GM18505 (cell line): ENCODE results near the gene LRRC72.
"Not testable (repeated sequence)": the region's sequence is repeated elsewhere in the genome, so short reads cannot be mapped to it uniquely, and the experiment has no call there.

Experiments
- ATAC-seq: cut with Tn5 transposase; IDR thresholded peaks from one replicate; pipeline ENCODE4 v1.9.1; 2021; ENCODE audit not compliant: unreplicated experiment
- POLR2A ChIP-seq: IDR thresholded peaks from 4 replicates; pipeline ENCODE4 v1.6.1; 2011; ENCODE audit warnings: borderline replicate concordance; ENCODE audit not compliant: insufficient read depth, insufficient read length; ENCODE audit errors: extremely low read depth

The LRRC72 gene

DNA sequence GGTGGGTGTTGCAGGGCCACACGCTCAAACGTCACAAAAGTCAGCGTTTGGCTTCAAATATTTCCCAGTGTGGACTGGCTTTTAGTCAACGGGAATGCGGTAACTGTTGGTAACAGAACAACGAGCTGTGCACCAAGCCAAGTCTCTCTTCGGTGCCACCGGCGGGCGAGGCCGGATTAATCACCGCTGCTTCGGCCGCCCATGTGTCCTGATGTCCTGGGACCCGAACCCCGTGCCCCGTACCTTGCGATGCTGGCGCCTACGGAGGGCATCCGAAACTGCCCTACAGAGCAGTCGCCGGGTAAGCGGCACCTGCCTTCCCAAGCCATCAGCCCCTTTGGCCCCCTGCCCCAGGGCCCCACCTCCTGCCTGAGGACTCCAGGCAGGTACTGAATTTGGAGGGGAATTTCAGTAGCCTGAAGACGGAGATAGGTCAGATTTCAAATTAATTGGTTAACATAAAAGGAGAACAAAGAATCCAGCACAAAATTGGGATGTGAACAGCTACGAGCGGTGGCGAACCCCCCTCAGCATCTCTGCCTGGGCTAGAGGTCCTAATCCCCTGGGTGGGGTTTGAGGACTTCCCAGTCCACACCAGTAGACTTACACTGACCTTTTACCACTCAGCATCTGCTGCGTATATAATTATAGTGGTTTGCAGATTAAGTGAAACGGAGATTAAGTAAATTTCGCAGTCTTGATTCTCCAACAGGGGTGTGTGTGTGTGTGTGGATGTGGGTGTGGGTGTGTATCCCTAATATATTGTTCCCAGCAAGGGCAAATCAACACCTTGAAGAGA is at the start of gene LRRC72:
Gene LRRC72 (plus strand): TSS at position 84 of the 799 bp plus-strand sequence. CDS start 128 bp downstream, at position 212.
- ATAC-seq, result no peak
- no peak for TF ChIP-seq POLR2A

- no peak for TF ChIP-seq POLR2A
- ATAC-seq, result no peak
Observed at GRCh38 chr7:16479161-16479560, 47.5 kb upstream of the LRRC72 start.

- no peak for TF ChIP-seq POLR2A
- no peak for ATAC-seq
Observed at GRCh38 chr7:16479591-16479990, 47.0 kb upstream of the LRRC72 start.

DNA sequence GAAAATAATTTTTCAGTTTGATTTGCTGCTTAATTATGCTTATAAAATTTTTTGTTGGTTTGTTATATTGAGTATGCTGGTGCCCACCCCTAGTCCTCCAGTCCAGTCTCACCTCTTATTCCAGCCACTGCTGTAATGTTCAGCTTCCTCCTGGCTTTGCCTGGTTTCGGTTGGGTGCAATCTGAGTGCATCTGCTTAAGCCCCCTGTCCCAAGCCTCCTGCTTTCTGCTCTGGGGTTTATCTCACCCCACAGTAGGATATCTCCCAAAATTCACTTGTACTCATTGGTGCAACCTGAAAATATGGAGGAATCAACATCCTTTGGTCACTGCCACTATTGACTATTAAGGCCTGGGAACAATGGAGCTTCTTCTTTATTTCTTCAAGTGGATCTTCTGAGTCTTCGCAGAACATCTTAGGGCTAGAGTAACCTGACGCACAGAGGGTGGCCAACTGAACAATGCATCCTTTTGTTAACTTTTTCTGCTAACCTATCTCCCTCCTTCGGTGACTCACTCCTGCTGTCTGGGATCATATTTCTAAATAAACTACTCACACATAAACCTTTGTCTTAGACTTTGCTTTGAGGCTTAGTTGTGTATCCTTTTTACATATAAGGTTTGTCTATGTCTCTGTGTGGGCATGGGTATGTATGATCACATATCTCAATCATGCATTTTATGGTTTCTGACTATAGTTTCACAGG is 42.0 kb upstream of the LRRC72 start:
- no peak for ATAC-seq
- no peak for TF ChIP-seq POLR2A

GRCh38 chr7:16491148-16491547 is 35.5 kb upstream of the LRRC72 start:
- TF ChIP-seq POLR2A, result no peak

GRCh38 chr7:16492513-16493062 is 34.0 kb upstream of the LRRC72 start:
- ATAC-seq, result no peak
- no peak for TF ChIP-seq POLR2A

More at GRCh38 chr7:16491148-16491547, 35.5 kb upstream of the LRRC72 start:
- no peak for ATAC-seq

DNA sequence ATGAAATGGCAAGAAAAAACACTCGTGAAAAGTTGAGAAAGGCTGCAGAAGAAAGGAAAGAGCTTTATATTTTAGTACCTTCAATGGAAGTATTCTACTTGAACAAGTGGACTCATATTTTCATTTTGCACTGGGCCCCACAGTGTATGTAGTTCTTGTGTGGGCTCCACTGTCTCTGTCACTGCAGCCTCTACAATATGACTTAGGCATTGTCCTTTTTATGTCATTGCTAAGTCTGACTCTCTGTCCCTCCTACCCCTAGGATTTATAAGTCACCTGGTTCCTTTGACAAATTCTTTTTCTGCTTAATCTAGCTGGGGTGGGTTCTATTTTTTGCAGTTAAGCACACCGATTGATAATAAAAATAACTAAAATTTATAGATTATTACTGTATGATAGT is 33.4 kb upstream of the LRRC72 start:
- no peak for TF ChIP-seq POLR2A

DNA sequence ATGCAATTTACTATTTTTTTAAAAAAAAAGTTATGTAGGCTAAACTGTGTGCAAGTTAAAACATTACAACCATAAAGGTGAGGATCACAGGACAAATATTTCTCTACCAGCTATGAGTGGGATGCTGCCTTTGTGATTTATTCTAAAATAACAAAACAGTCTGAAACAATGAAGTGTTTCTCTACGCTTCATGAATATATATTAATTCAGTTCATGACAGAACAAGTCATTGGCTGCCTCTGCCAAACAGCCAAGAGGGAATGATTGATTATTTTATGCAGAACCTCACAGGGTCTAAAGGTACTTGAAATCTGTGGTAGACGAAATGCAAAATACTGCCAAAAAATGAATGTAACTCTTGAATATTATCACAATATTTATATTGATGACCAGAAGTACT is 32.1 kb upstream of the LRRC72 start:
- no peak for TF ChIP-seq POLR2A
- ATAC-seq, result no peak

More for the DNA sequence above, 33.4 kb upstream of the LRRC72 start:
- ATAC-seq, result no peak

DNA sequence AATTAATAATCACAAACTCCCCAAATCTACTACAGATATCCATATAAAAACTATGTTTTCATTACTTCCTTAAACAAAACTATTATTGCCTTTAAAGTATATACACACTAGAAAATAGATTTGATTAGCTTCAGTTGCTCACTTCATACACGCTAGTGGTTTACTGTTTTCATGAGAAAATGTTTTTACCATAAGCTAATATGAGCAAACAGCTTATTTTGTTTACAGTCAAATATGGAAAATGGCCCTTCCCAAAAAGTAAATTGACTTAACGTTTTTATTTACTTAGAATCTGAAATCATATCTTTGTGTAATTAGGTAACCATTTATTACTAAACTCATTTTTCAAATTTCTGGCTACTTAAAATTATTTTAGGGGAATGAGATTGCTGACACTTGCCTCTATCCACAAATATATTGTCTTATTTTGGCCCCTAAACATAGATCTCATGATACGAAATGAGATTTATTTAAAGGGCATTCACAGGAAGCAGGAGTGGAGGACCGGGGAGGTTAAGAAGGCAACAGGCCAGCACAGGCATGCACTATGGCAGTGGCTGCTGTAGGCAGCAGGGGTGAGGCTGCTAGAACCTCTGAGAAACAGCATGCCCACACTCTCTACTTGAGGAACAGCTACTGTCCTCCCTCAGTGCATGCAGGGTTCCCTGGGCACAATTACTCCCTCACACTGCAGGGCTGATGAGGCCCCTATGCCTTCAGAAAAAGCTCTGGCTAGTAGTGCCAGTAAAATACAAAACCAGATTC is 31.5 kb upstream of the LRRC72 start:
- no peak for TF ChIP-seq POLR2A
- no peak for ATAC-seq

- no peak for ATAC-seq
- no peak for TF ChIP-seq POLR2A
Observed at GRCh38 chr7:16498122-16498521, 28.5 kb upstream of the LRRC72 start.

- TF ChIP-seq POLR2A, result no peak
- ATAC-seq, result no peak
Observed at GRCh38 chr7:16502303-16502702, 24.3 kb upstream of the LRRC72 start.

- TF ChIP-seq POLR2A, result no peak
- ATAC-seq, result no peak
Observed at GRCh38 chr7:16504019-16504418, 22.6 kb upstream of the LRRC72 start.

- ATAC-seq, result not testable (repeated sequence)
Observed at GRCh38 chr7:16506422-16506821, 20.2 kb upstream of the LRRC72 start.

DNA sequence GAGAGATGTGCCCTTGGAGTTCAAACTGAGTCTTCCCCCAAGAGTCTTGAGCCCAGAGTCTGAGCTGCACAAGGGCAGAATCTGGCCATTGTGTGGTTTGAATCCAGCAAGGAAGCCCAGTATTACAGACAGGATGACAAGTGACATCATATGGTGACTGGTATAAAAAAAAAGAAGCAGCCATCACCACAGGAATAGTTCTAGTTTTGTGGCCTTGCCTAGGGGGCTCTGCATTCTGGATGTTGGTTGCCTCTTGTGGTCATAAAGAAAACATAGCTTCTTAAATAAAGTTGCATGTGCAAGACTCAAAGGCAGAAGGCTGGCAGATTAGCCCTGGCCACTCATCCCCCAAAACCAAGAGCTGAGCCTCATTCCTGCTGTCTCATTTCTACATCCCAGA is 16.8 kb upstream of the LRRC72 start:
- TF ChIP-seq POLR2A, result no peak
- ATAC-seq, result no peak

DNA sequence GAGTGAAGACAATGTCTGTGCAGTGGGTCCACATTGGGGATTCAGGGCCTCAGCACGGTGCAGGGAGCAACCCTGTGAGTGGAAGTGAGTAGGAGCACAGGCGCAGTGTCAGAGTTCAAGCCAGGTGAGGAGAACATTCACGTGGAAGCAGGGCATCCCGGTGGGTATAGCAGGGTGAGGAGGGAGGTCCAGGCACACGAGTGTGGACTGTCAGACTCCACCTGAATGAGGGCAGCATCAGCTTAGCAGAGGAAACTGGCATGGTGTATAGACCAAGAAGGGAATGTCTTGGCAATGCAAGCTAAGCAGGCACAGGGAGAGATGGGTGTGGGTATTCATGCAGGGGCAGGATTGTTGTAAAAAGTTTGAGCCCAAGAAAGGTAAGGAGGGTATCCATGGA is 15.3 kb upstream of the LRRC72 start:
- no peak for ATAC-seq
- no peak for TF ChIP-seq POLR2A
